OCI-LY3 (cell line): ENCODE results near the gene ZMYND10.

ENCODE experiments used
- EZH2phosphoT487 ChIP-seq: fragments of 200-600 bp; shearing (Covaris generic); IDR thresholded peaks from 2 replicates; pipeline ENCODE4 v1.6.1; 2018; ENCODE audit warnings: antibody characterized with exemption, mixed run types, low read depth
- TF ChIP-seq, protein P1 (sequence below): fragments of 200-600, 300-600 bp; sonication (generic); IDR thresholded peaks from 2 replicates; pipeline ENCODE4 v1.5.1; 2014; ENCODE audit warnings: antibody characterized with exemption, low read length, low read depth

DNA sequence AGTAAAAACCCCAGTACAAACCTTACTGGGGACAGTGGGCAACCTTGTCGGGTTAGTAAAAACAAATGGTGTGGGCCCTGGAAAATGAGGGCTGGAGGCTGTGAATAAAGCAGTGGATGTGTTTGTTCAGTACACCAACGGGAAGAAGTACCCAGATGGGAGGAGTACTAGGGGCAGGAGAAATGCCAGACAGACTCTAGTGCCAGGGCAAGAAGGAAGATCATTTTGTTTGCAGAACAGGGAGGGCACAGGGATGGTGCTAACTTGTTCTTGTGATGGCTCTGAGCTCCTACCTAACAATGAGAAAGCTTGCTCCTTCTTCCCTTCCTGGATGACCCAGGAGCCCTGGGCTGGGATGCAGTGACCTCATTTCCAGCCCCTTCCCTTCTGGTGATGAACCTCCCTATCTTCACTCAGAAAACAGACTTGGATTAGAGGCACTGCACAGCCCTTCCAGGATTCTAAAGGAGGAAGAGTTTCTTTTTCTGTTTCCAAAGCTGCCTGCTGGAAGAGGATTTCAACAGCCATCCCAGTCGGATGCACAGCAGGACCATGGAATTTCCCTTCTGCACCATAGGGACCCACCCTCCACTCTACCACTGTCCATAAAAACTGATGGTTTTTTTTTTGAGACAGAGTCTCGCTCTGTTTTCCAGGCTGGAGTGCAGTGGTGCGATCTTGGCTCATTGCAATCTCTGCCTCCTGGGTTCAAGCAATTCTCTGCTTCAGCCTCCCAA, 11.0 kb downstream of the ZMYND10 start:
- TF ChIP-seq, protein P1, sequence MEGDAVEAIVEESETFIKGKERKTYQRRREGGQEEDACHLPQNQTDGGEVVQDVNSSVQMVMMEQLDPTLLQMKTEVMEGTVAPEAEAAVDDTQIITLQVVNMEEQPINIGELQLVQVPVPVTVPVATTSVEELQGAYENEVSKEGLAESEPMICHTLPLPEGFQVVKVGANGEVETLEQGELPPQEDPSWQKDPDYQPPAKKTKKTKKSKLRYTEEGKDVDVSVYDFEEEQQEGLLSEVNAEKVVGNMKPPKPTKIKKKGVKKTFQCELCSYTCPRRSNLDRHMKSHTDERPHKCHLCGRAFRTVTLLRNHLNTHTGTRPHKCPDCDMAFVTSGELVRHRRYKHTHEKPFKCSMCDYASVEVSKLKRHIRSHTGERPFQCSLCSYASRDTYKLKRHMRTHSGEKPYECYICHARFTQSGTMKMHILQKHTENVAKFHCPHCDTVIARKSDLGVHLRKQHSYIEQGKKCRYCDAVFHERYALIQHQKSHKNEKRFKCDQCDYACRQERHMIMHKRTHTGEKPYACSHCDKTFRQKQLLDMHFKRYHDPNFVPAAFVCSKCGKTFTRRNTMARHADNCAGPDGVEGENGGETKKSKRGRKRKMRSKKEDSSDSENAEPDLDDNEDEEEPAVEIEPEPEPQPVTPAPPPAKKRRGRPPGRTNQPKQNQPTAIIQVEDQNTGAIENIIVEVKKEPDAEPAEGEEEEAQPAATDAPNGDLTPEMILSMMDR, result no peak
- TF ChIP-seq EZH2phosphoT487, result no peak
